DND-41 (cell line): ENCODE data around the gene YWHAB.

ENCODE experiments used
- ATAC-seq: fragments of 200-7000 bp; cut with Tn5 transposase; 3 replicates; pipeline ENCODE4 v1.9.1; 2021; ENCODE audit warnings: low read depth; ENCODE audit not compliant: insufficient read depth
- DNase-seq: peaks from one replicate; pipeline ENCODE4 v3.0.0-alpha.2; 2020
- H2AFZ ChIP-seq: 2 replicates; pipeline ENCODE4 v1.6.0; 2012; ENCODE audit warnings: low read depth, low read length
- H3K27ac ChIP-seq: 2 replicates; pipeline ENCODE4 v1.5.1; 2012; ENCODE audit warnings: low read length, inconsistent platforms
- H3K27me3 ChIP-seq: fragments of 200-600 bp; sonication (generic); 2 replicates; pipeline ENCODE4 v1.6.0; 2012; ENCODE audit warnings: low read length, mild to moderate bottlenecking, inconsistent platforms; ENCODE audit not compliant: insufficient read depth, poor library complexity
- H3K36me3 ChIP-seq: 2 replicates; pipeline ENCODE4 v1.5.1; 2012; ENCODE audit warnings: low read length, inconsistent platforms; ENCODE audit not compliant: insufficient read depth
- H3K4me1 ChIP-seq: 2 replicates; pipeline ENCODE4 v1.5.1; 2012; ENCODE audit warnings: mild to moderate bottlenecking, low read length; ENCODE audit not compliant: insufficient read depth
- H3K4me2 ChIP-seq: 2 replicates; pipeline ENCODE4 v1.6.0; 2012; ENCODE audit warnings: mild to moderate bottlenecking, moderate library complexity, low read length, inconsistent platforms; ENCODE audit not compliant: insufficient read depth
- H3K4me3 ChIP-seq, 2 experiments: fragments of 200-600 bp in 1 of 2; shearing (Covaris generic) in 1 of 2; 2 replicates each; pipeline ENCODE4 v1.5.1; 2012 to 2016; ENCODE audit warnings: inconsistent platforms in 2 of 2, low read length in 2 of 2, mild to moderate bottlenecking in 2 of 2, low read depth in 1 of 2, moderate library complexity in 1 of 2
- H3K79me2 ChIP-seq: 2 replicates; pipeline ENCODE4 v1.6.0; 2012; ENCODE audit warnings: low read length, inconsistent platforms; ENCODE audit not compliant: insufficient read depth
- H3K9ac ChIP-seq: 2 replicates; pipeline ENCODE4 v1.6.0; 2012; ENCODE audit warnings: low read depth, mild to moderate bottlenecking, inconsistent platforms, low read length, moderate library complexity
- H3K9me3 ChIP-seq: 2 replicates; pipeline ENCODE4 v1.5.1; 2012; ENCODE audit warnings: low read length, moderate library complexity, mild to moderate bottlenecking, inconsistent platforms; ENCODE audit not compliant: insufficient read depth, severe bottlenecking
- H4K20me1 ChIP-seq: 2 replicates; pipeline ENCODE4 v1.6.0; 2012; ENCODE audit warnings: low read length; ENCODE audit not compliant: insufficient read depth
- EZH2 ChIP-seq: IDR thresholded peaks from 3 replicates; pipeline ENCODE4 v1.6.1; 2012; ENCODE audit warnings: borderline replicate concordance, low read depth, mild to moderate bottlenecking, moderate library complexity, low read length, inconsistent platforms; ENCODE audit not compliant: severe bottlenecking
- TF ChIP-seq, protein P1 (sequence below): IDR thresholded peaks from 2 replicates; pipeline ENCODE4 v1.5.1; 2012; ENCODE audit warnings: borderline replicate concordance, low read length, moderate library complexity, mild to moderate bottlenecking; ENCODE audit not compliant: poor library complexity, severe bottlenecking; ENCODE audit errors: extremely low read depth

YWHAB gene

DNA sequence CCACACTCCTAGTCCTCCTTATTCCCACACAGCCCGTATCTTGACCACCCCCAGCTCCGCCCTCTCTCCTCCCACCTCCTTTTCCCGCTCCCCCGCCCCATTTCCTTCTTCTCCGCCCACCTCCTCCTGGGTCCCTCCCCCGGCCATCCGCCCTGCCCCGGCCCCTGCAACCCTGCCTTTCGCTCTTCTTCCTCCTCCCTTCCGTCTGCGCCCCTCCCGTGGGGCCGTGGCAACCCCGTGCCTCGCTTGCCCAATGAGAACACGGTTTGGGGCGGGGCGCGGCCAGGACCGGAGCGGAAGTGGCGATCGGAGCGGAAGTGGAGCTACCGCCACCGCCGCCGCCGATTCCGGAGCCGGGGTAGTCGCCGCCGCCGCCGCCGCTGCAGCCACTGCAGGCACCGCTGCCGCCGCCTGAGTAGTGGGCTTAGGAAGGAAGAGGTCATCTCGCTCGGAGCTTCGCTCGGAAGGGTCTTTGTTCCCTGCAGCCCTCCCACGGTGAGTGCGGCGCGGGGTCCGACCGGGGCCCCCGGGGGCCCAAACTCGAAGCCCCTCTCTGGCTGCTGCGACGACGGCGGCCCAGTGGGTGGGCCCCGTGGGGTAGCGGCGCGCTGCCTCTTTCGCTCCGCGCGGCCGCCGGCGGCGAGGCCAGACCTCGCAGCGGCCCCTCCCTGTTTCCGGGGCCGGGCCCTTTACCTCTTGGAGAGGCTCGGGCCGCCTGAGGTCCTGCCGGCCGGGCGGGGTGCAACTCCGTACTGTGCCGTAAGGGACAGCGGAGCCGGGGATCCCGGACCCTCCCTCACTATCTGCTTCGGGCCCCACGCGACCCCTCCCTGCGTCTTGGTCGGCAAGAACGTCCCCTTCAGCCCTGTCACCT, at the start of gene YWHAB:
YWHAB (plus strand) TSS at position 314 of the 874 bp plus-strand sequence. CDS start 15,829 bp downstream, outside the sequence.
- Histone ChIP-seq H3K4me3 (peak within 1 kb of the TSS; percentile 76 to 78), H3K4me2 (peak within 1 kb of the TSS; percentile 79), H3K79me2 (peaks cover 57% of the 10 kb centered on the region), H2AFZ (peak within 1 kb of the TSS; percentile 90), H3K9ac (peak within 1 kb of the TSS; percentile 97), H3K36me3 (peaks cover 24% of the 10 kb centered on the region), H4K20me1 (peaks cover 48% of the 10 kb centered on the region), H3K4me1 (peaks cover 48% of the 10 kb centered on the region), H3K9me3 (no peaks in the 10 kb centered on the region), H3K27ac (peak within 1 kb of the TSS; percentile 93), H3K27me3 (no peaks in the 10 kb centered on the region)
- ATAC-seq (peak; percentile 98), DNase-seq (peak; percentile 100)
- TF ChIP-seq, protein P1, sequence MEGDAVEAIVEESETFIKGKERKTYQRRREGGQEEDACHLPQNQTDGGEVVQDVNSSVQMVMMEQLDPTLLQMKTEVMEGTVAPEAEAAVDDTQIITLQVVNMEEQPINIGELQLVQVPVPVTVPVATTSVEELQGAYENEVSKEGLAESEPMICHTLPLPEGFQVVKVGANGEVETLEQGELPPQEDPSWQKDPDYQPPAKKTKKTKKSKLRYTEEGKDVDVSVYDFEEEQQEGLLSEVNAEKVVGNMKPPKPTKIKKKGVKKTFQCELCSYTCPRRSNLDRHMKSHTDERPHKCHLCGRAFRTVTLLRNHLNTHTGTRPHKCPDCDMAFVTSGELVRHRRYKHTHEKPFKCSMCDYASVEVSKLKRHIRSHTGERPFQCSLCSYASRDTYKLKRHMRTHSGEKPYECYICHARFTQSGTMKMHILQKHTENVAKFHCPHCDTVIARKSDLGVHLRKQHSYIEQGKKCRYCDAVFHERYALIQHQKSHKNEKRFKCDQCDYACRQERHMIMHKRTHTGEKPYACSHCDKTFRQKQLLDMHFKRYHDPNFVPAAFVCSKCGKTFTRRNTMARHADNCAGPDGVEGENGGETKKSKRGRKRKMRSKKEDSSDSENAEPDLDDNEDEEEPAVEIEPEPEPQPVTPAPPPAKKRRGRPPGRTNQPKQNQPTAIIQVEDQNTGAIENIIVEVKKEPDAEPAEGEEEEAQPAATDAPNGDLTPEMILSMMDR = no peak
- TF ChIP-seq EZH2 = no peak

DNA sequence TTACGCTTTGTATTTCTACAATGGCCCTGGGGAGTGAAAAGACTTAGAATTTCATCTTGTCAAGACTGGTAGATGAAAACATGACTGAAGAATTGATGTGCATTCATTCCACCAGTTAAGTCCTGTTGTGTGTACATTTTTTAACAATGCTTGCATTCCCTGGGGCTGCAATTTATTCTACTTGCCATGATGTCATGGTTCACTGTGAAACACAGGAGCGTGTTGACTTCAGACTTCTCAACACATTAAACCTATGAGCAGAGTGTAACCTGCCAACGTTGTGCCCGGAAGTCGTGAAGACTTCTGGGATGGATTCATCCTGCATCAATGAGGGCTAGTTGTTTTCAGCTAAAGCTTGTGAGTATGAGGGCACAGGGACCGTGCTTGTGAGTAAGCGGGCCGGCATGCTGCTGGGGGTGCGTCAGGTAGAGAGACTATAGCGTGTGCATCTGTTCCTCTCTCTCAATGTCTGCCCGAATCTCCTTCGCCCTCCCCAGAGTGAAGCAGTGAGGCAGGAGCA, 48.8 kb upstream of the YWHAB start:
- H2AFZ ChIP-seq = no peak overlapping the region
- DNase-seq = no peak
- no peaks in the 10 kb centered on the region for H3K79me2 ChIP-seq
- no peak overlapping the region for H3K4me2 ChIP-seq
- no peak overlapping the region for H3K27ac ChIP-seq
- no peaks in the 10 kb centered on the region for H3K4me1 ChIP-seq
- H3K9ac ChIP-seq = no peak overlapping the region
- peaks cover 20% of the 10 kb centered on the region for H3K27me3 ChIP-seq
- no peak for ATAC-seq
- H3K4me3 ChIP-seq = no peak overlapping the region
- H4K20me1 ChIP-seq = no peaks in the 10 kb centered on the region
- no peaks in the 10 kb centered on the region for H3K9me3 ChIP-seq
- no peak for TF ChIP-seq EZH2
- TF ChIP-seq, protein P1 = no peak
- no peaks in the 10 kb centered on the region for H3K36me3 ChIP-seq

DNA sequence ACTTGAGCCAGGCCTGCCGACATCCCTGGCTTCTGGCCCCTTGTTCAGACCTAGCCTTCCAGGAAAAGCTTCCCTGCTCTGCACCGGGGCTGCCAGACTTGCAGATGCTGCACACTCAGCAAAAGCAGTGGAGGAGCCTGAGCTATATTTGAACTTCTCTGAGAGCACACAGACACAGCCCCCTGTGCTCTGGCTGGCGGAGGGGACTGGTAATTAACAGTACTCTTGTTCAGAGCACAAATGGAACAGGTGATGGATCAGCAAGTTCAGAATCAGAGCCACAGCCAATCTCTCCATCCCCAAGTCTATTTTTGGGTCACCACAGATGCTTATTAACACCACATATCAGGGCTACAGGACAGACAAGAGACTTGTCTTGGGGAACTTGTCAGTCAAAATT, 47.6 kb upstream of the YWHAB start:
- no peak for ATAC-seq
- no peak overlapping the region for H3K4me3 ChIP-seq
- H3K9me3 ChIP-seq = no peaks in the 10 kb centered on the region
- no peak for DNase-seq
- H2AFZ ChIP-seq = no peak overlapping the region
- no peak overlapping the region for H3K4me2 ChIP-seq
- H3K27me3 ChIP-seq = peaks cover 22% of the 10 kb centered on the region
- H3K4me1 ChIP-seq = no peaks in the 10 kb centered on the region
- H3K9ac ChIP-seq = no peak overlapping the region
- TF ChIP-seq EZH2 = no peak
- H4K20me1 ChIP-seq = 0 out of 2 replicates have a peak, but pooled peaks cover 3% of the 10 kb centered on the region
- H3K27ac ChIP-seq = no peak overlapping the region
- H3K79me2 ChIP-seq = no peaks in the 10 kb centered on the region
- H3K36me3 ChIP-seq = no peaks in the 10 kb centered on the region

DNA sequence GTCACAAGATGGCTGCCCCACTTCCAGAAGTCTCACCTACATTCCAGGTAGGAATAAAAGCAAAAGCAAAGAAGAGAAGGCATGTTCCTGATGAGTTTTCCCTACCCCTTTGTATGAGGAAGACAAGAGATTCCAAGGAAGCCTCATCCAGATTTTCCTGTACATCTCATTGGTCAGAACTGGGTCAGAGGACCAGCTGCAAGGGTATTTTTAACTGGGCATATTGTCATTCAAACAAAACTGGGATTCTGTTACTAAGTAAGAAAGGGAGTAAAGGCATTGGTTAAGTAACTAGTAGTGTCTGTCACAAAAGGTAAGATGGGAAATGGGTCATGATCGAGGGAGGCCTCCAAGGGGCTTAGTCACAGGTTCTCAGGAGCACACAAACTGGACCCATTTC, 47.0 kb upstream of the YWHAB start:
- Histone ChIP-seq H3K36me3 (no peaks in the 10 kb centered on the region), H2AFZ (no peak overlapping the region), H3K79me2 (no peaks in the 10 kb centered on the region), H3K9ac (no peak overlapping the region), H3K27me3 (peaks cover 20% of the 10 kb centered on the region), H4K20me1 (0 out of 2 replicates have a peak, but pooled peaks cover 3% of the 10 kb centered on the region), H3K9me3 (no peaks in the 10 kb centered on the region), H3K4me1 (no peaks in the 10 kb centered on the region), H3K4me2 (no peak overlapping the region), H3K27ac (no peak overlapping the region), H3K4me3 (no peak overlapping the region)
- DNase-seq (no peak), ATAC-seq (no peak)
- TF ChIP-seq, protein P1 = no peak
- no peak for TF ChIP-seq EZH2
